IMR-90 (cell line): ENCODE data around the gene MYRFL. TPM values are rescaled to one million over a fixed set of nuclear protein-coding genes. Genes with fewer than 3 reads are reported as not detected.

Source experiments
- ATAC-seq: fragments of 200-7000 bp; cut with Tn5 transposase; 2 replicates; pipeline ENCODE4 v1.9.1; 2020; ENCODE audit warnings: low read depth, mild to moderate bottlenecking, moderate library complexity
- BruUV-seq: library from RNA; stranded (reverse); fragments of 400-500 nt; replicated peaks from 2 replicates; lab custom pipeline; 2021; lab: Mats Ljungman, UMichigan
- CTCF ChIA-PET: fragments of 300-600 bp; formaldehyde crosslinking; extraction: SDS; loops from one replicate; lab custom pipeline; 2021; ENCODE audit warnings: antibody characterized with exemption; lab: Yijun Ruan, JAX
- POLR2A ChIA-PET: fragments of 300-600 bp; sonication (Branson Sonifier 250); formaldehyde crosslinking; loops from one replicate; lab custom pipeline; 2022; ENCODE audit warnings: antibody characterized with exemption; ENCODE audit not compliant: unreplicated experiment; lab: Charles Lee
- DNase-seq: peaks from one replicate; pipeline ENCODE4 v3.0.0; 2013
- H2AFZ ChIP-seq: replicated peaks from 2 replicates; pipeline ENCODE3; 2013; ENCODE audit warnings: low read length, mild to moderate bottlenecking; ENCODE audit not compliant: poor library complexity
- H2AK5ac ChIP-seq: 2 replicates; pipeline ENCODE4 v1.6.1; 2013; ENCODE audit warnings: low read depth, low read length, inconsistent platforms
- H2AK9ac ChIP-seq: replicated peaks from 2 replicates; pipeline ENCODE3; 2013; ENCODE audit warnings: mild to moderate bottlenecking, low read depth, low read length, moderate library complexity; ENCODE audit not compliant: poor library complexity
- H2BK120ac ChIP-seq: 2 replicates; pipeline ENCODE4 v1.6.1; 2013; ENCODE audit warnings: low read depth, low read length, inconsistent platforms
- H2BK15ac ChIP-seq: 3 replicates; pipeline ENCODE4 v1.6.1; 2013; ENCODE audit warnings: low read depth, low read length, inconsistent platforms
- H2BK20ac ChIP-seq: 2 replicates; pipeline ENCODE4 v1.6.1; 2013; ENCODE audit warnings: low read depth, mild to moderate bottlenecking, inconsistent platforms, low read length, moderate library complexity
- H2BK5ac ChIP-seq: 2 replicates; pipeline ENCODE4 v1.6.1; 2013; ENCODE audit warnings: mild to moderate bottlenecking, low read depth, low read length, inconsistent platforms; ENCODE audit not compliant: poor library complexity, severe bottlenecking
- H3K14ac ChIP-seq: replicated peaks from 2 replicates; pipeline ENCODE4 v1.6.1; 2013; ENCODE audit warnings: low read depth, low read length, inconsistent platforms
- H3K18ac ChIP-seq: 2 replicates; pipeline ENCODE4 v1.6.1; 2013; ENCODE audit warnings: low read depth, low read length, control low read depth
- H3K23ac ChIP-seq: 2 replicates; pipeline ENCODE4 v1.6.1; 2013; ENCODE audit warnings: low read depth, low read length, inconsistent platforms
- H3K27ac ChIP-seq: 2 replicates; pipeline ENCODE4 v1.5.1; 2013; ENCODE audit warnings: mild to moderate bottlenecking, control low read depth, low read length; ENCODE audit not compliant: insufficient read depth
- H3K27me3 ChIP-seq: 2 replicates; pipeline ENCODE4 v1.6.1; 2013; ENCODE audit warnings: low read length; ENCODE audit not compliant: control insufficient read depth, insufficient read depth
- H3K36me3 ChIP-seq: 2 replicates; pipeline ENCODE4 v1.6.1; 2013; ENCODE audit warnings: low read length, mixed read lengths; ENCODE audit not compliant: control insufficient read depth, insufficient read depth
- H3K4ac ChIP-seq: 2 replicates; pipeline ENCODE4 v1.6.1; 2013; ENCODE audit warnings: low read depth, low read length, inconsistent platforms
- H3K4me1 ChIP-seq: 2 replicates; pipeline ENCODE4 v1.6.1; 2013; ENCODE audit warnings: low read length, mixed read lengths; ENCODE audit not compliant: control insufficient read depth, insufficient read depth
- H3K4me2 ChIP-seq: 2 replicates; pipeline ENCODE4 v1.6.1; 2013; ENCODE audit warnings: low read depth, mild to moderate bottlenecking, control low read depth, low read length, moderate library complexity
- H3K4me3 ChIP-seq: 2 replicates; pipeline ENCODE4 v1.5.1; 2013; ENCODE audit warnings: low read depth, mild to moderate bottlenecking, control low read depth, low read length, moderate library complexity; ENCODE audit not compliant: insufficient read depth
- H3K56ac ChIP-seq: 2 replicates; pipeline ENCODE4 v1.6.1; 2013; ENCODE audit warnings: low read length, inconsistent platforms; ENCODE audit not compliant: insufficient read depth; ENCODE audit errors: extremely low read depth
- H3K79me1 ChIP-seq, 2 experiments: 2 replicates each; pipeline ENCODE4 v1.6.1; 2013; ENCODE audit warnings: low read length in 2 of 2, inconsistent platforms in 1 of 2, low read depth in 1 of 2
- H3K9ac ChIP-seq: 2 replicates; pipeline ENCODE4 v1.6.1; 2013; ENCODE audit warnings: low read depth, low read length, control low read depth
- H3K9me1 ChIP-seq: 2 replicates; pipeline ENCODE4 v1.6.1; 2013; ENCODE audit warnings: low read length, inconsistent platforms; ENCODE audit not compliant: insufficient read depth
- H3K9me3 ChIP-seq: 2 replicates; pipeline ENCODE4 v1.6.1; 2013; ENCODE audit warnings: low read length; ENCODE audit not compliant: control insufficient read depth, insufficient read depth
- H4K20me1 ChIP-seq: 2 replicates; pipeline ENCODE4 v1.6.1; 2013; ENCODE audit warnings: low read length, inconsistent platforms; ENCODE audit not compliant: insufficient read depth
- H4K5ac ChIP-seq: 2 replicates; pipeline ENCODE4 v1.6.1; 2013; ENCODE audit warnings: mild to moderate bottlenecking, low read depth, low read length, control low read depth
- H4K8ac ChIP-seq, 2 experiments: 2 replicates each; pipeline ENCODE4 v1.6.1; 2013; ENCODE audit warnings: low read depth in 2 of 2, low read length in 2 of 2, control low read depth in 1 of 2, inconsistent platforms in 1 of 2
- H4K91ac ChIP-seq: 2 replicates; pipeline ENCODE4 v1.6.1; 2013; ENCODE audit warnings: low read depth, low read length, inconsistent platforms; ENCODE audit not compliant: insufficient read depth
- CTCF ChIP-seq: conservative IDR thresholded peaks from 2 replicates; pipeline ENCODE4 v1.5.1; 2012; ENCODE audit warnings: mild to moderate bottlenecking, low read depth, low read length, improper control_type of control experiment
- RAD21 ChIP-seq: IDR thresholded peaks from 2 replicates; pipeline ENCODE4 v1.6.1; 2012; ENCODE audit warnings: low read length, improper control_type of control experiment
- SMC3 ChIP-seq: fragments of 150-350 bp; IDR thresholded peaks from 2 replicates; pipeline ENCODE4 v1.6.1; 2016; ENCODE audit warnings: low read depth, mild to moderate bottlenecking, antibody characterized with exemption, low read length, moderate library complexity
- USF2 ChIP-seq: fragments of 150-350 bp; IDR thresholded peaks from 2 replicates; pipeline ENCODE4 v1.6.1; 2017; ENCODE audit warnings: mild to moderate bottlenecking, antibody characterized with exemption, low read length, low read depth
- WGBS, 2 experiments: methylation state at CpG; one replicate each; pipeline versions ENCODE4 v1.1.5 to v1.1.7; 2013; ENCODE audit warnings: missing lambda C conversion rate in 2 of 2; ENCODE audit not compliant: insufficient read length in 1 of 2; ENCODE audit errors: extremely low coverage in 2 of 2; 5-methylcytosine and 5-hydroxymethylcytosine counted together
- dilution Hi-C: fragments of 300-500 bp; cut with HindIII; formaldehyde crosslinking; loops from one replicate; pipeline ENCODE4 v1.14.3; 2018; ENCODE audit warnings: low sequenced_read_pairs; ENCODE audit not compliant: unreplicated experiment
- in situ Hi-C: fragments of 300-500 bp; cut with MboI; formaldehyde crosslinking; loops from 3 replicates; pipeline ENCODE4 v1.14.3; 2019; ENCODE audit warnings: low sequenced_read_pairs, inconsistent platforms, mixed read lengths
- intact Hi-C: fragments of 100-400 bp; cut with micrococcal nuclease; formaldehyde crosslinking; loops from 2 replicates; pipeline ENCODE4 v1.10.0; 2022
- polyA plus RNA-seq, 3 experiments: library from polyadenylated mRNA; depleted of rRNA; stranded (reverse); fragments of >200 nt; gene quantifications; 2 replicates each; pipeline ENCODE4 v1.2.3, GENCODE V29; 2012; ENCODE audit warnings: low replicate concordance in 1 of 3
- total RNA-seq: library from RNA; depleted of rRNA; stranded (reverse); fragments of >200 nt; gene quantifications from 2 replicates; pipeline ENCODE4 v1.2.3, GENCODE V29; 2012

The MYRFL gene
- total and polyA plus RNA-seq, 2 of the 4 experiments (the other 2 are of a cell fraction), result not detected

- Histone ChIP-seq H3K4ac (no peak overlapping the region), H3K9me3 (no peaks in the 10 kb centered on the region), H2AFZ (peak overlapping the region; percentile 84), H3K56ac (no peak overlapping the region), H2BK120ac (no peak overlapping the region), H4K8ac (no peak overlapping the region), H2BK5ac (no peak overlapping the region), H3K79me1 (no peaks in the 10 kb centered on the region), H3K4me2 (peak overlapping the region; percentile 51; the same call in 1 of the 2 replicates), H2AK9ac (no peak overlapping the region), H3K4me1 (no peaks in the 10 kb centered on the region), H3K23ac (no peak overlapping the region), H4K91ac (no peak overlapping the region), H2BK15ac (no peak overlapping the region), H3K36me3 (no peaks in the 10 kb centered on the region), H3K18ac (no peak overlapping the region), H3K9me1 (no peaks in the 10 kb centered on the region), H3K14ac (no peak overlapping the region), H3K4me3 (no peak overlapping the region), H3K27me3 (peaks cover 7% of the 10 kb centered on the region; the same call in 1 of the 2 replicates), H2BK20ac (no peak overlapping the region), H4K5ac (no peak overlapping the region), H4K20me1 (no peaks in the 10 kb centered on the region), H3K9ac (no peak overlapping the region), H2AK5ac (no peak overlapping the region), H3K27ac (no peak overlapping the region)
- ATAC-seq (peak; percentile 97), DNase-seq (peak; percentile 69)
- dilution Hi-C loops (no loop called here), in situ Hi-C loops (loop anchor here (5.0 kb wide), 1 partner anchor 853 kb away; no protein-coding TSS in a partner anchor), intact Hi-C loops (loop anchor here (1.0 to 2.0 kb wide), 4 partner anchors 522 to 851 kb away; no protein-coding TSS in a partner anchor)
- POLR2A ChIA-PET, result no interaction called here
- WGBS, 2 experiments, result 46% methylated on average over 7 of the region's 23 CpGs; no CpG with 5 or more reads in 1 of the 2 experiments
- CTCF ChIA-PET, result interaction anchor here (0.6 to 2.4 kb wide), 13 partner anchors 9 to 850 kb away, joined by 3 to 15 read pairs (median 3); no protein-coding TSS in a partner anchor
- TF ChIP-seq RAD21, result peak; percentile 96
- TF ChIP-seq SMC3, result peak; percentile 93
- TF ChIP-seq CTCF, result peak; percentile 93
- no peak for TF ChIP-seq USF2
- no TSS peak for BruUV-seq
Observed at GRCh38 chr12:69879007-69879960, 54.3 kb downstream of the MYRFL start.
